ENCODE data around the gene DNMT3A.

DNA sequence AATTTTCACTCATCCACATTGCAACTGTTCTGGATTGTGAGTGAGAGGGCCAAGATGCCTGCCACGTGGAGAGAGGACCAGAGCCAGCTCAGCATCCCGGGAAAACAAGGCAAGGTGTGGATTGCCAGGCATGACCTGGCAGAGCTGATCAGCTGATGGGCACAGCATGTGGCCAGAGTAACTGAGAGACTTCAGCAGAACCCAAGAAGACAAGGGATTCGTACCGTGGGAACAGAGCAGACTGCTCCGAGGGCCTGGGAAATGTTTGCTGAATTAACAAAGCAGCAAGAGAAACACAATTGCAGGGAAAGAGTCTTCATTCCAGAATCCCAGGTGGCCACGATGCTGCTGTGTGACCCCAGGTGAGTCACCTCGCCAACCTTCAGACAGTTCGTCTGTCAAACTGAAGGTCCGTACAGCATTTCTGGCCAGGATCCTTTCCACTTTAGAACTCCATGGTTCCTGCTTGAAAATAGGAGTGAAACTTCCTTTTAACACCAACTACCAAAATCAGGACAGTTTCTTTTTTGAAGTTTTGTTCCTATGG, 147.1 kb downstream of the DNMT3A start:
- TF ChIP-seq POLR2A (IDR thresholded peaks at IDR 0.05; ENCODE audit: low read depth, low read length) (no peak), POLR2AphosphoS5 (IDR thresholded peaks at IDR 0.05; ENCODE audit: insufficient read depth, low read depth, low read length) (no peak), EZH2 (IDR thresholded peaks at IDR 0.05; ENCODE audit: borderline replicate concordance, low read depth, low read length, severe bottlenecking) (no peak)
- TF ChIP-seq, protein P1, sequence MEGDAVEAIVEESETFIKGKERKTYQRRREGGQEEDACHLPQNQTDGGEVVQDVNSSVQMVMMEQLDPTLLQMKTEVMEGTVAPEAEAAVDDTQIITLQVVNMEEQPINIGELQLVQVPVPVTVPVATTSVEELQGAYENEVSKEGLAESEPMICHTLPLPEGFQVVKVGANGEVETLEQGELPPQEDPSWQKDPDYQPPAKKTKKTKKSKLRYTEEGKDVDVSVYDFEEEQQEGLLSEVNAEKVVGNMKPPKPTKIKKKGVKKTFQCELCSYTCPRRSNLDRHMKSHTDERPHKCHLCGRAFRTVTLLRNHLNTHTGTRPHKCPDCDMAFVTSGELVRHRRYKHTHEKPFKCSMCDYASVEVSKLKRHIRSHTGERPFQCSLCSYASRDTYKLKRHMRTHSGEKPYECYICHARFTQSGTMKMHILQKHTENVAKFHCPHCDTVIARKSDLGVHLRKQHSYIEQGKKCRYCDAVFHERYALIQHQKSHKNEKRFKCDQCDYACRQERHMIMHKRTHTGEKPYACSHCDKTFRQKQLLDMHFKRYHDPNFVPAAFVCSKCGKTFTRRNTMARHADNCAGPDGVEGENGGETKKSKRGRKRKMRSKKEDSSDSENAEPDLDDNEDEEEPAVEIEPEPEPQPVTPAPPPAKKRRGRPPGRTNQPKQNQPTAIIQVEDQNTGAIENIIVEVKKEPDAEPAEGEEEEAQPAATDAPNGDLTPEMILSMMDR (IDR thresholded peaks at IDR 0.05; ENCODE audit: extremely low read depth in 1 of 2, insufficient read depth in 1 of 2, low read depth in 1 of 2, low read length in 2 of 2) = no peak
